Lower lobe of right lung (tissue), 2 donors: ENCODE measurements around the gene NFX1. TPM values are rescaled to one million over a fixed set of nuclear protein-coding genes. Genes with fewer than 3 reads are reported as not detected.

Experiments used
- ATAC-seq, 2 donors: fragments of 200-7000 bp; cut with Tn5 transposase; one replicate each; pipeline ENCODE4 v1.9.1; 2020 to 2022; ENCODE audit warnings: mild to moderate bottlenecking in 2 of 2, moderate library complexity in 2 of 2
- DNase-seq: peaks from one replicate; pipeline ENCODE4 v3.0.0-alpha.2; 2020
- H3K27ac ChIP-seq: fragments of 200-600 bp; one replicate; pipeline ENCODE4 v1.8.0; 2022
- H3K27me3 ChIP-seq: fragments of 200-600 bp; one replicate; pipeline ENCODE4 v1.8.0; 2022; ENCODE audit warnings: low read depth
- H3K36me3 ChIP-seq: fragments of 200-600 bp; one replicate; pipeline ENCODE4 v1.8.0; 2022; ENCODE audit warnings: mild to moderate bottlenecking
- H3K4me1 ChIP-seq: fragments of 200-600 bp; one replicate; pipeline ENCODE4 v1.8.0; 2022
- H3K4me3 ChIP-seq: fragments of 200-600 bp; one replicate; pipeline ENCODE4 v1.8.0; 2022; ENCODE audit warnings: mild to moderate bottlenecking
- H3K9me3 ChIP-seq: fragments of 200-600 bp; one replicate; pipeline ENCODE4 v1.8.0; 2022
- CTCF ChIP-seq: fragments of 200-600 bp; IDR thresholded peaks from one replicate; pipeline ENCODE4 v1.8.0; 2022; ENCODE audit warnings: antibody characterized with exemption, mild to moderate bottlenecking
- intact Hi-C: fragments of 100-400 bp; cut with DNase I; formaldehyde crosslinking; loops from one replicate; pipeline ENCODE4 v1.11.0; 2022
- total RNA-seq: library from RNA; stranded (reverse); fragmentation: NEBNext Ultra II Directional; extraction: Animal tissue kit (Norgen Biotek cat#: 25700); gene quantifications from one replicate; pipeline ENCODE4 v1.2.1, GENCODE V29; 2021
- donor health status: DM: no; HTN: yes; CAD: no; lungs with severe emphysema.

Gene NFX1
- total RNA-seq, 1 donor from 2014 or later: 36.2 TPM

GRCh38 chr9:33295571-33295970, 5.3 kb downstream of the NFX1 start:
- ATAC-seq (no peak), DNase-seq (no peak)
- peaks cover 75% of the 10 kb centered on the region for H3K36me3 ChIP-seq
- H3K27ac ChIP-seq: no peak overlapping the region
- intact Hi-C loops: no loop called here
- H3K27me3 ChIP-seq: no peaks in the 10 kb centered on the region
- H3K4me1 ChIP-seq: peaks cover 79% of the 10 kb centered on the region
- H3K9me3 ChIP-seq: no peaks in the 10 kb centered on the region
- no peak overlapping the region for H3K4me3 ChIP-seq
- TF ChIP-seq CTCF: no peak

- no peak for TF ChIP-seq CTCF
- Histone ChIP-seq H3K4me3 (no peak overlapping the region), H3K4me1 (peaks cover 63% of the 10 kb centered on the region), H3K36me3 (peaks cover 85% of the 10 kb centered on the region), H3K9me3 (no peaks in the 10 kb centered on the region), H3K27me3 (no peaks in the 10 kb centered on the region), H3K27ac (no peak overlapping the region)
- peak; percentile 71 to 86 for ATAC-seq
- DNase-seq: peak; percentile 60
- intact Hi-C loops: no loop called here
Measured at GRCh38 chr9:33297432-33297831, 7.1 kb downstream of the NFX1 start.

GRCh38 chr9:33300546-33300945, 10.2 kb downstream of the NFX1 start:
- no peak for TF ChIP-seq CTCF
- Histone ChIP-seq H3K4me3 (no peak overlapping the region), H3K36me3 (peaks cover 100% of the 10 kb centered on the region), H3K9me3 (no peaks in the 10 kb centered on the region), H3K4me1 (peaks cover 37% of the 10 kb centered on the region), H3K27ac (no peak overlapping the region), H3K27me3 (no peaks in the 10 kb centered on the region)
- intact Hi-C loops: no loop called here
- DNase-seq (no peak), ATAC-seq (no peak)

GRCh38 chr9:33304362-33304761, 14.0 kb downstream of the NFX1 start:
- no peak for TF ChIP-seq CTCF
- Histone ChIP-seq H3K4me3 (no peak overlapping the region), H3K27me3 (no peaks in the 10 kb centered on the region), H3K9me3 (no peaks in the 10 kb centered on the region), H3K27ac (no peak overlapping the region), H3K4me1 (no peaks in the 10 kb centered on the region), H3K36me3 (peaks cover 100% of the 10 kb centered on the region)
- DNase-seq: no peak
- ATAC-seq: no peak
- intact Hi-C loops: no loop called here

- DNase-seq (no peak), ATAC-seq (no peak)
- peaks cover 3% of the 10 kb centered on the region for H3K4me1 ChIP-seq
- H3K36me3 ChIP-seq: peaks cover 100% of the 10 kb centered on the region
- H3K4me3 ChIP-seq: no peak overlapping the region
- no peaks in the 10 kb centered on the region for H3K27me3 ChIP-seq
- no peak overlapping the region for H3K27ac ChIP-seq
- intact Hi-C loops: no loop called here
- no peaks in the 10 kb centered on the region for H3K9me3 ChIP-seq
- TF ChIP-seq CTCF: no peak
Measured at GRCh38 chr9:33306037-33306436, 15.7 kb downstream of the NFX1 start.

- ATAC-seq (no peak), DNase-seq (no peak)
- H3K27ac ChIP-seq: no peak overlapping the region
- no peak for TF ChIP-seq CTCF
- H3K4me3 ChIP-seq: no peak overlapping the region
- peaks cover 100% of the 10 kb centered on the region for H3K36me3 ChIP-seq
- H3K9me3 ChIP-seq: no peaks in the 10 kb centered on the region
- intact Hi-C loops: no loop called here
- no peaks in the 10 kb centered on the region for H3K27me3 ChIP-seq
- H3K4me1 ChIP-seq: peaks cover 3% of the 10 kb centered on the region
Measured at GRCh38 chr9:33307067-33307466, 16.8 kb downstream of the NFX1 start.
